HCT116 (cell line): ENCODE results near the gene PLEKHJ1. TPM values are rescaled to one million over a fixed set of nuclear protein-coding genes. Genes with fewer than 3 reads are reported as not detected.

Experiments
- ATAC-seq: fragments of 200-7000 bp; cut with Tn5 transposase; 2 replicates; pipeline ENCODE4 v1.9.1; 2020; ENCODE audit warnings: mild to moderate bottlenecking, moderate library complexity
- BruUV-seq: library from RNA; stranded (reverse); fragments of 400-500 nt; replicated peaks from 2 replicates; lab custom pipeline; 2021; lab: Mats Ljungman, UMichigan
- CTCF ChIA-PET: fragments of 300-600 bp; sonication (Branson Sonifier 250); formaldehyde crosslinking; loops from one replicate; lab custom pipeline; 2021; ENCODE audit warnings: antibody characterized with exemption; lab: Charles Lee
- POLR2A ChIA-PET: fragments of 300-600, 350-600 bp; sonication (Branson Sonifier 250); formaldehyde crosslinking; loops from one replicate; lab custom pipeline; 2021; ENCODE audit warnings: antibody characterized with exemption; lab: Charles Lee
- RAD21 ChIA-PET, 2 experiments: fragments of 300-600 bp; sonication (Branson Sonifier 250); formaldehyde crosslinking; loops; one replicate each; lab custom pipeline; 2023; ENCODE audit warnings: low total read pairs in 2 of 2; ENCODE audit not compliant: uncharacterized antibody in 2 of 2, unreplicated experiment in 2 of 2, low non-redundant PET in 1 of 2; lab: Charles Lee
- DNase-seq: peaks from one replicate; pipeline ENCODE4 v3.0.0-alpha.2; 2010; ENCODE audit warnings: low read depth, low spot score
- H2AFZ ChIP-seq: fragments of 200-600 bp; shearing (Covaris generic), sonication (generic); 2 replicates; pipeline ENCODE4 v1.6.1; 2017; ENCODE audit warnings: low read depth, mixed run types, mixed read lengths, antibody characterized with exemption, low read length; ENCODE audit not compliant: poor library complexity, severe bottlenecking
- H3K27ac ChIP-seq: 2 replicates; pipeline ENCODE4 v1.5.1; 2012; ENCODE audit warnings: low read depth, low read length
- H3K27me3 ChIP-seq: fragments of 200-600 bp; sonication (generic); 2 replicates; pipeline ENCODE4 v1.6.1; 2016; ENCODE audit warnings: mixed run types, low read length, mixed read lengths; ENCODE audit not compliant: insufficient read depth
- H3K36me3 ChIP-seq, 2 experiments: fragments of 200-500 bp in 1 of 2; fragments of 200-600 bp in 1 of 2; sonication (Bioruptor generic) in 1 of 2; sonication (generic) in 1 of 2; 2 replicates each; pipeline versions ENCODE4 v1.5.1 to v1.6.1; 2014 to 2016; ENCODE audit warnings: low read length in 2 of 2, inconsistent platforms in 1 of 2, mixed read lengths in 1 of 2, mixed run types in 1 of 2; ENCODE audit not compliant: insufficient read depth in 2 of 2, control insufficient read depth in 1 of 2
- H3K4me1 ChIP-seq, 2 experiments: fragments of 200-600 bp in 1 of 2; sonication (generic) in 1 of 2; 2 replicates each; pipeline versions ENCODE4 v1.5.1 to v1.6.1; 2012 to 2017; ENCODE audit warnings: low read length in 2 of 2, inconsistent platforms in 1 of 2, mild to moderate bottlenecking in 1 of 2, mixed read lengths in 1 of 2, mixed run types in 1 of 2, moderate library complexity in 1 of 2; ENCODE audit not compliant: insufficient read depth in 2 of 2, control insufficient read depth in 1 of 2
- H3K4me2 ChIP-seq: fragments of 200-600 bp; sonication (generic); 2 replicates; pipeline ENCODE4 v1.6.1; 2017; ENCODE audit warnings: mixed run types, low read length, mixed read lengths
- H3K4me3 ChIP-seq, 2 experiments: fragments of 200-600 bp in 1 of 2; sonication (generic) in 1 of 2; replicated peaks in 1 of 2; 2 replicates each; pipeline ENCODE4 v1.5.1; 2011 to 2016; ENCODE audit warnings: low read length in 2 of 2, control low read depth in 1 of 2, low read depth in 1 of 2, mild to moderate bottlenecking in 1 of 2, mixed read lengths in 1 of 2, mixed run types in 1 of 2
- H3K79me2 ChIP-seq: fragments of 200-600 bp; sonication (generic); 2 replicates; pipeline ENCODE4 v1.6.1; 2017; ENCODE audit warnings: mild to moderate bottlenecking, mixed run types, low read length, moderate library complexity, mixed read lengths; ENCODE audit not compliant: insufficient read depth
- H3K9ac ChIP-seq: fragments of 200-600 bp; sonication (generic); 2 replicates; pipeline ENCODE4 v1.6.1; 2016; ENCODE audit warnings: low read length, mixed read lengths
- H3K9me2 ChIP-seq: fragments of 200-600 bp; sonication (generic), shearing (Covaris generic); 2 replicates; pipeline ENCODE4 v1.6.1; 2017; ENCODE audit warnings: mixed run types, mild to moderate bottlenecking, moderate library complexity; ENCODE audit not compliant: insufficient read depth
- H3K9me3 ChIP-seq, 2 experiments: fragments of 200-500 bp in 1 of 2; fragments of 200-600 bp in 1 of 2; sonication (Bioruptor generic) in 1 of 2; sonication (generic) in 1 of 2; 2 replicates each; pipeline ENCODE4 v1.6.1; 2014 to 2017; ENCODE audit warnings: low read length in 2 of 2, mixed read lengths in 2 of 2, inconsistent platforms in 1 of 2, low read depth in 1 of 2, mild to moderate bottlenecking in 1 of 2, mixed run types in 1 of 2, moderate library complexity in 1 of 2; ENCODE audit not compliant: control insufficient read depth in 1 of 2, insufficient read depth in 1 of 2
- H4K20me1 ChIP-seq: fragments of 200-600 bp; sonication (generic), shearing (Covaris generic); 2 replicates; pipeline ENCODE4 v1.6.1; 2017; ENCODE audit warnings: mixed run types, mild to moderate bottlenecking, moderate library complexity; ENCODE audit not compliant: insufficient read depth
- FOSL1 ChIP-seq: IDR thresholded peaks from 2 replicates; pipeline ENCODE4 v1.6.1; 2012; ENCODE audit warnings: low read depth
- JUND ChIP-seq: IDR thresholded peaks from 2 replicates; pipeline ENCODE4 v1.6.1; 2012
- SP1 ChIP-seq: IDR thresholded peaks from 2 replicates; pipeline ENCODE4 v1.6.1; 2012; ENCODE audit warnings: low read depth
- intact Hi-C: fragments of 100-400 bp; cut with micrococcal nuclease; formaldehyde crosslinking; loops from 2 replicates; pipeline ENCODE4 v1.10.0; 2022
- total RNA-seq: library from RNA; stranded (reverse); gene quantifications from one replicate; pipeline ENCODE4 v1.2.1, GENCODE V29; 2021; ENCODE audit not compliant: unreplicated experiment
- TF ChIP-seq, protein P1 (sequence below): IDR thresholded peaks from 2 replicates; pipeline ENCODE4 v1.6.1; 2011; ENCODE audit warnings: mild to moderate bottlenecking, low read length, moderate library complexity; ENCODE audit not compliant: insufficient replicate concordance; ENCODE audit errors: extremely low read depth
- TF ChIP-seq, protein P2 (sequence below): IDR thresholded peaks from 2 replicates; pipeline ENCODE4 v1.6.1; 2012; ENCODE audit warnings: low read depth

The PLEKHJ1 gene
- total RNA-seq, 1 experiment from 2014 or later, result 88.2 TPM

GRCh38 chr19:2186071-2186846 lies 49.9 kb downstream of the PLEKHJ1 start:
- no peak overlapping the region for H2AFZ ChIP-seq
- POLR2A ChIA-PET, result no interaction called here
- DNase-seq, result no peak
- no peak overlapping the region for H3K4me3 ChIP-seq
- intact Hi-C loops, result no loop called here
- no peak overlapping the region for H3K9ac ChIP-seq
- no peaks in the 10 kb centered on the region for H3K9me2 ChIP-seq
- no peak overlapping the region for H3K27ac ChIP-seq
- H3K27me3 ChIP-seq, result no peaks in the 10 kb centered on the region
- peaks cover 85% of the 10 kb centered on the region for H3K79me2 ChIP-seq
- no peaks in the 10 kb centered on the region for H4K20me1 ChIP-seq
- CTCF ChIA-PET, result no interaction called here
- RAD21 ChIA-PET, result no interaction called here
- no peaks in the 10 kb centered on the region for H3K4me1 ChIP-seq
- no peak overlapping the region for H3K4me2 ChIP-seq
- no peaks in the 10 kb centered on the region for H3K9me3 ChIP-seq
- ATAC-seq, result no peak
- H3K36me3 ChIP-seq, result peaks cover 22 to 38% of the 10 kb centered on the region in 2 experiments; a peak in 3 of 4 replicates
- no TSS peak for BruUV-seq
- TF ChIP-seq SP1, result no peak
- TF ChIP-seq FOSL1, result no peak
- TF ChIP-seq, protein P1, sequence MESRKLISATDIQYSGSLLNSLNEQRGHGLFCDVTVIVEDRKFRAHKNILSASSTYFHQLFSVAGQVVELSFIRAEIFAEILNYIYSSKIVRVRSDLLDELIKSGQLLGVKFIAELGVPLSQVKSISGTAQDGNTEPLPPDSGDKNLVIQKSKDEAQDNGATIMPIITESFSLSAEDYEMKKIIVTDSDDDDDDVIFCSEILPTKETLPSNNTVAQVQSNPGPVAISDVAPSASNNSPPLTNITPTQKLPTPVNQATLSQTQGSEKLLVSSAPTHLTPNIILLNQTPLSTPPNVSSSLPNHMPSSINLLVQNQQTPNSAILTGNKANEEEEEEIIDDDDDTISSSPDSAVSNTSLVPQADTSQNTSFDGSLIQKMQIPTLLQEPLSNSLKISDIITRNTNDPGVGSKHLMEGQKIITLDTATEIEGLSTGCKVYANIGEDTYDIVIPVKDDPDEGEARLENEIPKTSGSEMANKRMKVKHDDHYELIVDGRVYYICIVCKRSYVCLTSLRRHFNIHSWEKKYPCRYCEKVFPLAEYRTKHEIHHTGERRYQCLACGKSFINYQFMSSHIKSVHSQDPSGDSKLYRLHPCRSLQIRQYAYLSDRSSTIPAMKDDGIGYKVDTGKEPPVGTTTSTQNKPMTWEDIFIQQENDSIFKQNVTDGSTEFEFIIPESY, result no peak
- TF ChIP-seq, protein P2, sequence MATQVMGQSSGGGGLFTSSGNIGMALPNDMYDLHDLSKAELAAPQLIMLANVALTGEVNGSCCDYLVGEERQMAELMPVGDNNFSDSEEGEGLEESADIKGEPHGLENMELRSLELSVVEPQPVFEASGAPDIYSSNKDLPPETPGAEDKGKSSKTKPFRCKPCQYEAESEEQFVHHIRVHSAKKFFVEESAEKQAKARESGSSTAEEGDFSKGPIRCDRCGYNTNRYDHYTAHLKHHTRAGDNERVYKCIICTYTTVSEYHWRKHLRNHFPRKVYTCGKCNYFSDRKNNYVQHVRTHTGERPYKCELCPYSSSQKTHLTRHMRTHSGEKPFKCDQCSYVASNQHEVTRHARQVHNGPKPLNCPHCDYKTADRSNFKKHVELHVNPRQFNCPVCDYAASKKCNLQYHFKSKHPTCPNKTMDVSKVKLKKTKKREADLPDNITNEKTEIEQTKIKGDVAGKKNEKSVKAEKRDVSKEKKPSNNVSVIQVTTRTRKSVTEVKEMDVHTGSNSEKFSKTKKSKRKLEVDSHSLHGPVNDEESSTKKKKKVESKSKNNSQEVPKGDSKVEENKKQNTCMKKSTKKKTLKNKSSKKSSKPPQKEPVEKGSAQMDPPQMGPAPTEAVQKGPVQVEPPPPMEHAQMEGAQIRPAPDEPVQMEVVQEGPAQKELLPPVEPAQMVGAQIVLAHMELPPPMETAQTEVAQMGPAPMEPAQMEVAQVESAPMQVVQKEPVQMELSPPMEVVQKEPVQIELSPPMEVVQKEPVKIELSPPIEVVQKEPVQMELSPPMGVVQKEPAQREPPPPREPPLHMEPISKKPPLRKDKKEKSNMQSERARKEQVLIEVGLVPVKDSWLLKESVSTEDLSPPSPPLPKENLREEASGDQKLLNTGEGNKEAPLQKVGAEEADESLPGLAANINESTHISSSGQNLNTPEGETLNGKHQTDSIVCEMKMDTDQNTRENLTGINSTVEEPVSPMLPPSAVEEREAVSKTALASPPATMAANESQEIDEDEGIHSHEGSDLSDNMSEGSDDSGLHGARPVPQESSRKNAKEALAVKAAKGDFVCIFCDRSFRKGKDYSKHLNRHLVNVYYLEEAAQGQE, result no peak
- TF ChIP-seq JUND, result no peak
